ENCODE data around the gene OXTR. TPM values are rescaled to one million over a fixed set of nuclear protein-coding genes. Genes with fewer than 3 reads are reported as not detected.

The OXTR gene
- total RNA-seq: 0.56 and 1.0 TPM in 2 replicates

GRCh38 chr3:8769088-8769822, at the start of gene OXTR:
Gene OXTR (minus strand): TSS chr3:8769613. CDS start chr3:8768187, 1,426 bp downstream.
- intact Hi-C loops (cut with micrococcal nuclease): loop anchor here (1.0 kb wide), 1 partner anchor 533 kb away; no protein-coding TSS in a partner anchor

GRCh38 chr3:8817486-8817885, 48.1 kb upstream of the OXTR start:
- intact Hi-C loops (cut with micrococcal nuclease): no loop called here

GRCh38 chr3:8816106-8816505, 46.7 kb upstream of the OXTR start:
- intact Hi-C loops (cut with micrococcal nuclease): no loop called here

GRCh38 chr3:8813411-8813810, 44.0 kb upstream of the OXTR start:
- intact Hi-C loops (cut with micrococcal nuclease): no loop called here

GRCh38 chr3:8810561-8810960, 41.1 kb upstream of the OXTR start:
- intact Hi-C loops (cut with micrococcal nuclease): no loop called here

GRCh38 chr3:8805774-8806173, 36.4 kb upstream of the OXTR start:
- intact Hi-C loops (cut with micrococcal nuclease): no loop called here

GRCh38 chr3:8802256-8802655, 32.8 kb upstream of the OXTR start:
- intact Hi-C loops (cut with micrococcal nuclease): no loop called here

GRCh38 chr3:8800016-8800415, 30.6 kb upstream of the OXTR start:
- intact Hi-C loops (cut with micrococcal nuclease): no loop called here

- intact Hi-C loops (cut with micrococcal nuclease): no loop called here
These were observed 24.8 kb upstream of the OXTR start for GRCh38 chr3:8794247-8794646.

- intact Hi-C loops (cut with micrococcal nuclease): no loop called here
These were observed 23.8 kb upstream of the OXTR start for GRCh38 chr3:8793242-8793641.

GRCh38 chr3:8790529-8790928, 21.1 kb upstream of the OXTR start:
- intact Hi-C loops (cut with micrococcal nuclease): no loop called here

GRCh38 chr3:8784676-8785435, 15.4 kb upstream of the OXTR start:
- intact Hi-C loops (cut with micrococcal nuclease): no loop called here

GRCh38 chr3:8780279-8780678, 10.9 kb upstream of the OXTR start:
- intact Hi-C loops (cut with micrococcal nuclease): no loop called here

- intact Hi-C loops (cut with micrococcal nuclease): no loop called here
These were observed 9.1 kb upstream of the OXTR start for GRCh38 chr3:8778475-8778874.

- intact Hi-C loops (cut with micrococcal nuclease): no loop called here
These were observed 8.5 kb upstream of the OXTR start for GRCh38 chr3:8777978-8778267.

GRCh38 chr3:8777201-8777977, 8.0 kb upstream of the OXTR start:
- intact Hi-C loops (cut with micrococcal nuclease): no loop called here

GRCh38 chr3:8776406-8776805, 7.0 kb upstream of the OXTR start:
- intact Hi-C loops (cut with micrococcal nuclease): no loop called here

GRCh38 chr3:8775602-8776001, 6.2 kb upstream of the OXTR start:
- intact Hi-C loops (cut with micrococcal nuclease): no loop called here

- intact Hi-C loops (cut with micrococcal nuclease): no loop called here
These were observed 5.8 kb upstream of the OXTR start for GRCh38 chr3:8775181-8775580.

- intact Hi-C loops (cut with micrococcal nuclease): no loop called here
These were observed 4.6 kb upstream of the OXTR start for GRCh38 chr3:8773941-8774542.

- intact Hi-C loops (cut with micrococcal nuclease): loop anchor here (1.0 kb wide), 1 partner anchor 534 kb away; no protein-coding TSS in a partner anchor
These were observed 887 bp downstream of the OXTR start for GRCh38 chr3:8768364-8769087.

All from T-helper 1 cell treated with Interleukin-12 subunit alpha and Interleukin-12 subunit beta and Interleukin-4 antibody, amounts not matched to agents 30 ng/mL and 1 ng/mL, for 36 hours (primary cell).